A673 (cell line): Measurements from ENCODE around the gene NFKB1. TPM values are rescaled to one million over a fixed set of nuclear protein-coding genes. Genes with fewer than 3 reads are reported as not detected.

Experiments
- BruUV-seq: library from RNA; stranded (reverse); fragments of 400-500 nt; replicated peaks from 2 replicates; lab custom pipeline; 2021; lab: Mats Ljungman, UMichigan
- CTCF ChIA-PET: fragments of 300-600 bp; sonication (Branson Sonifier 250); formaldehyde crosslinking; loops from one replicate; lab custom pipeline; 2022; ENCODE audit warnings: antibody characterized with exemption; lab: Charles Lee
- POLR2A ChIA-PET: fragments of 300-600 bp; sonication (Branson Sonifier 250); formaldehyde crosslinking; loops from one replicate; lab custom pipeline; 2022; ENCODE audit warnings: antibody characterized with exemption; ENCODE audit not compliant: low non-redundant PET; lab: Charles Lee
- DNase-seq: peaks from one replicate; pipeline ENCODE4 v3.0.0-alpha.2; 2015; ENCODE audit warnings: low spot score
- H3K27ac ChIP-seq: fragments of 200-600 bp; sonication (generic); 2 replicates; pipeline ENCODE4 v1.5.1; 2016; ENCODE audit warnings: mixed run types, low read depth, mild to moderate bottlenecking, mixed read lengths, antibody characterized with exemption, low read length; ENCODE audit not compliant: poor library complexity, severe bottlenecking
- H3K27me3 ChIP-seq: fragments of 200-600 bp; sonication (generic); replicated peaks from 2 replicates; pipeline ENCODE4 v1.6.1; 2017; ENCODE audit warnings: mixed run types, low read depth, mild to moderate bottlenecking, mixed read lengths, antibody characterized with exemption, low read length; ENCODE audit not compliant: insufficient read depth, poor library complexity
- H3K36me3 ChIP-seq: fragments of 200-600 bp; sonication (generic); 2 replicates; pipeline ENCODE4 v1.6.1; 2016; ENCODE audit warnings: mixed run types, mild to moderate bottlenecking, mixed read lengths, antibody characterized with exemption, low read length; ENCODE audit not compliant: insufficient read depth, poor library complexity, severe bottlenecking
- H3K4me1 ChIP-seq: fragments of 200-600 bp; sonication (generic); 2 replicates; pipeline ENCODE4 v1.6.1; 2017; ENCODE audit warnings: mixed run types, mild to moderate bottlenecking, mixed read lengths, antibody characterized with exemption, low read length; ENCODE audit not compliant: insufficient read depth, poor library complexity, severe bottlenecking
- H3K4me3 ChIP-seq: fragments of 200-600 bp; sonication (generic); 2 replicates; pipeline ENCODE4 v1.5.1; 2016; ENCODE audit warnings: low read depth, mixed run types, mild to moderate bottlenecking, mixed read lengths, low read length; ENCODE audit not compliant: poor library complexity, severe bottlenecking
- H3K9me3 ChIP-seq: fragments of 200-600 bp; sonication (generic); 2 replicates; pipeline ENCODE4 v1.6.1; 2016; ENCODE audit warnings: mixed run types, low read depth, mild to moderate bottlenecking, mixed read lengths, antibody characterized with exemption, low read length; ENCODE audit not compliant: poor library complexity, severe bottlenecking
- EZH2 ChIP-seq: fragments of 200-600 bp; sonication (generic); IDR thresholded peaks from 2 replicates; pipeline ENCODE4 v1.6.1; 2017; ENCODE audit warnings: borderline replicate concordance, low read depth, mild to moderate bottlenecking, mixed read lengths, antibody characterized with exemption, low read length; ENCODE audit not compliant: poor library complexity, severe bottlenecking
- intact Hi-C: fragments of 100-400 bp; cut with micrococcal nuclease; formaldehyde crosslinking; loops from one replicate; pipeline ENCODE4 v1.10.0; 2022; ENCODE audit not compliant: unreplicated experiment
- total RNA-seq: library from RNA; stranded (reverse); gene quantifications from 2 replicates; pipeline ENCODE4 v1.2.3, GENCODE V29; 2021
- TF ChIP-seq, protein P1 (sequence below): fragments of 300-800, 200-600 bp; sonication (generic); conservative IDR thresholded peaks from 2 replicates; pipeline ENCODE4 v1.5.1; 2017; ENCODE audit warnings: low read depth, mild to moderate bottlenecking, antibody characterized with exemption, low read length, moderate library complexity, mixed read lengths

The NFKB1 gene
- total RNA-seq, 1 experiment from 2014 or later: 26.1 TPM

DNA sequence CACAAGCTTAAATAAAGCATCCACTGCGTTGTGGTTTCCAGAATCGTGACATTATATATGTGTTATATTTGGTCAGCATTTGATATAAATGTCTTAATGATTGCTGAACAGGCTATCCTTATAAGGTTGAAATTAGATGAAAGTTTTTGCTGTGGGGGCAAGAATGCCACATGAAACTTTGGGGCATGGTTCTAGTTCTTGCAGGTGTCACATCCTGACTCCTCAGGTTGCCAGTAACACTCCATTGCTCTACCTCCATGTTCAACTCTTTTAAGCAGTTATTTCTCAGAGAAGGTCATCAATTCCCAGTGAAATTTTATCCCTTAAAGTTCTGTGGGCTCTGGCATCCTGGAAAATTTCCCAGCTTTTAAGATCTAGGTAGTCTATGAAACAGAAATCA, 33.7 kb downstream of the NFKB1 start:
- Histone ChIP-seq H3K4me1 (peaks cover 26% of the 10 kb centered on the region), H3K4me3 (no peak overlapping the region), H3K36me3 (no peaks in the 10 kb centered on the region), H3K27me3 (no peaks in the 10 kb centered on the region), H3K9me3 (no peaks in the 10 kb centered on the region), H3K27ac (no peak overlapping the region)
- ChIA-PET CTCF (no interaction called here), POLR2A (no interaction called here)
- no TSS peak for BruUV-seq
- no peak for DNase-seq
- TF ChIP-seq EZH2: no peak
- TF ChIP-seq, protein P1, sequence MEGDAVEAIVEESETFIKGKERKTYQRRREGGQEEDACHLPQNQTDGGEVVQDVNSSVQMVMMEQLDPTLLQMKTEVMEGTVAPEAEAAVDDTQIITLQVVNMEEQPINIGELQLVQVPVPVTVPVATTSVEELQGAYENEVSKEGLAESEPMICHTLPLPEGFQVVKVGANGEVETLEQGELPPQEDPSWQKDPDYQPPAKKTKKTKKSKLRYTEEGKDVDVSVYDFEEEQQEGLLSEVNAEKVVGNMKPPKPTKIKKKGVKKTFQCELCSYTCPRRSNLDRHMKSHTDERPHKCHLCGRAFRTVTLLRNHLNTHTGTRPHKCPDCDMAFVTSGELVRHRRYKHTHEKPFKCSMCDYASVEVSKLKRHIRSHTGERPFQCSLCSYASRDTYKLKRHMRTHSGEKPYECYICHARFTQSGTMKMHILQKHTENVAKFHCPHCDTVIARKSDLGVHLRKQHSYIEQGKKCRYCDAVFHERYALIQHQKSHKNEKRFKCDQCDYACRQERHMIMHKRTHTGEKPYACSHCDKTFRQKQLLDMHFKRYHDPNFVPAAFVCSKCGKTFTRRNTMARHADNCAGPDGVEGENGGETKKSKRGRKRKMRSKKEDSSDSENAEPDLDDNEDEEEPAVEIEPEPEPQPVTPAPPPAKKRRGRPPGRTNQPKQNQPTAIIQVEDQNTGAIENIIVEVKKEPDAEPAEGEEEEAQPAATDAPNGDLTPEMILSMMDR: no peak
- intact Hi-C loops: no loop called here

DNA sequence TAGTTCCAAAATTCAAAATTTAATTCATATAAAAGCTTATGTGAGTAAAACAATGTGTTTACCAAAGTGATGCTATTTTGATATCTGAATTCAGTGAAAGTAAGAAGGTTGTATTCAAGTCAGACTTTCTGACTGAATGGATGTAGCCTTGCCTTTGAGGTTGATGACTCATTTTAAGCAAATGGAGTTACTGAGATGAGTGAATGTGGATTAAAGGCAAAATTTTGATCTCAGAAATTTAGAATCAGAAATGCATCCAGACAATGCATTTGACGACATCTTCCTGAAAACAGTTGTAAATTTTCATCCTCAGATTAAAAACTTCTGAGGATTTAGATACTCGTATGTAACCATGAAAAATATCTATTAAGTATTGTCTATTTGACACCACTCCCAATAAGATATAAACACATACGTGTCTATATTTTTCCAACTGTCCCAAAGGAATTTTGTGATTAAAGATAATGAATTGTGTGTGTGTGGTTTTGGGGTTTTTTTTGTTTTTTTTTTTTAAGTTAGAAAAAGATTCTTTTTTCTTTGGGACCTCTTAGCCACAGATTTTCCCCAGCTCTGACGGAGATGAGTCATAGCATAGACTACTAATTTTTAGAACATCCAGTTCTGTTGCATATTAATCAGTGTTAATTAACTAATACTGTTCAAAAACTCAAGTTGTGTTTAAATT, 34.4 kb downstream of the NFKB1 start:
- POLR2A ChIA-PET: no interaction called here
- H3K36me3 ChIP-seq: no peaks in the 10 kb centered on the region
- H3K4me1 ChIP-seq: peaks cover 19% of the 10 kb centered on the region
- TF ChIP-seq EZH2: no peak
- TF ChIP-seq, protein P1: no peak
- no peak for DNase-seq
- CTCF ChIA-PET: no interaction called here
- H3K9me3 ChIP-seq: no peaks in the 10 kb centered on the region
- H3K27me3 ChIP-seq: no peaks in the 10 kb centered on the region
- H3K27ac ChIP-seq: no peak overlapping the region
- no peak overlapping the region for H3K4me3 ChIP-seq
- intact Hi-C loops: no loop called here
- no TSS peak for BruUV-seq

GRCh38 chr4:102536768-102537167, 35.6 kb downstream of the NFKB1 start:
- DNase-seq: no peak
- ChIA-PET CTCF (no interaction called here), POLR2A (no interaction called here)
- Histone ChIP-seq H3K27me3 (no peaks in the 10 kb centered on the region), H3K4me3 (no peak overlapping the region), H3K27ac (no peak overlapping the region), H3K36me3 (no peaks in the 10 kb centered on the region), H3K4me1 (peaks cover 7% of the 10 kb centered on the region), H3K9me3 (no peaks in the 10 kb centered on the region)
- no peak for TF ChIP-seq EZH2
- TF ChIP-seq, protein P1: no peak
- BruUV-seq: no TSS peak
- intact Hi-C loops: no loop called here
